AG04450 (cell line): ENCODE measurements around the gene STAT4. TPM values are rescaled to one million over a fixed set of nuclear protein-coding genes. Genes with fewer than 3 reads are reported as not detected.

Experiments
- CTCF ChIA-PET: fragments of 300-600, 350-600 bp; formaldehyde crosslinking; extraction: SDS; loops from one replicate; lab custom pipeline; 2022; ENCODE audit warnings: antibody characterized with exemption, inconsistent platforms; lab: Charles Lee
- POLR2A ChIA-PET: fragments of 350-600 bp; formaldehyde crosslinking; extraction: SDS; loops from one replicate; lab custom pipeline; 2021; ENCODE audit warnings: antibody characterized with exemption, inconsistent platforms; lab: Yijun Ruan, JAX
- DNase-seq: peaks from one replicate; pipeline ENCODE4 v3.0.0-alpha.2; 2011; ENCODE audit warnings: low read depth, low spot score
- H3K27ac ChIP-seq: one replicate; pipeline ENCODE4 v1.5.1; 2012; ENCODE audit warnings: low read depth, low read length, control low read depth
- H3K27me3 ChIP-seq: one replicate; pipeline ENCODE4 v1.6.0; 2012; ENCODE audit warnings: low read length; ENCODE audit not compliant: control insufficient read depth, insufficient read depth
- H3K4me3 ChIP-seq: 2 replicates; pipeline ENCODE4 v1.5.1; 2011; ENCODE audit warnings: mild to moderate bottlenecking, low read depth, low read length, control low read depth
- H3K9me3 ChIP-seq: 2 replicates; pipeline ENCODE4 v1.5.1; 2012; ENCODE audit warnings: low read length; ENCODE audit not compliant: control insufficient read depth, insufficient read depth
- CTCF ChIP-seq: IDR thresholded peaks from 2 replicates; pipeline ENCODE4 v1.5.1; 2011; ENCODE audit warnings: low read depth, low read length, control low read depth, inconsistent platforms
- polyA plus RNA-seq: library from polyadenylated mRNA; depleted of rRNA; stranded (reverse); fragments of >200 nt; gene quantifications from 2 replicates; pipeline ENCODE4 v1.2.3, GENCODE V29; 2011

Gene STAT4
- polyA plus RNA-seq, 1 experiment = 1.3 TPM

- Histone ChIP-seq H3K27ac (no peak overlapping the region), H3K9me3 (peaks cover 3% of the 10 kb centered on the region; the same call in 1 of the 2 replicates), H3K4me3 (no peak overlapping the region), H3K27me3 (no peaks in the 10 kb centered on the region)
- no peak for TF ChIP-seq CTCF
- POLR2A ChIA-PET = no interaction called here
- DNase-seq = no peak
- CTCF ChIA-PET = interaction anchor here (0.8 to 1.5 kb wide), 4 partner anchors 9 to 227 kb away, joined by 3 to 5 read pairs (median 3); no protein-coding TSS in a partner anchor
Observed at GRCh38 chr2:191008286-191008685, 142.5 kb downstream of the STAT4 start.

- DNase-seq = no peak
- Histone ChIP-seq H3K27me3 (no peaks in the 10 kb centered on the region), H3K9me3 (peaks cover 3% of the 10 kb centered on the region; the same call in 1 of the 2 replicates), H3K27ac (no peak overlapping the region), H3K4me3 (no peak overlapping the region)
- TF ChIP-seq CTCF = no peak
- POLR2A ChIA-PET = no interaction called here
- CTCF ChIA-PET = interaction anchor here (0.6 to 1.5 kb wide), 3 partner anchors 8 to 759 kb away, joined by 3 to 5 read pairs (median 5); no protein-coding TSS in a partner anchor
Observed at GRCh38 chr2:191006997-191007783, 143.6 kb downstream of the STAT4 start.

GRCh38 chr2:191006297-191006696 is 144.5 kb downstream of the STAT4 start:
- H3K4me3 ChIP-seq = no peak overlapping the region
- ChIA-PET POLR2A (no interaction called here), CTCF (interaction anchor here (0.9 kb wide), 1 partner anchor 11 kb away, joined by 3 read pairs; no protein-coding TSS in a partner anchor)
- TF ChIP-seq CTCF = no peak
- no peaks in the 10 kb centered on the region for H3K27me3 ChIP-seq
- no peak for DNase-seq
- H3K9me3 ChIP-seq = peaks cover 3% of the 10 kb centered on the region; the same call in 1 of the 2 replicates
- no peak overlapping the region for H3K27ac ChIP-seq

- Histone ChIP-seq H3K27ac (no peak overlapping the region), H3K9me3 (peaks cover 3% of the 10 kb centered on the region; the same call in 1 of the 2 replicates), H3K27me3 (no peaks in the 10 kb centered on the region), H3K4me3 (no peak overlapping the region)
- ChIA-PET POLR2A (no interaction called here), CTCF (no interaction called here)
- TF ChIP-seq CTCF = no peak
- no peak for DNase-seq
Observed at GRCh38 chr2:191003405-191004309, 147.1 kb downstream of the STAT4 start.
